HG03045 (cell line): ENCODE measurements around the gene OPCML.

Source experiments
- ATAC-seq: cut with Tn5 transposase; IDR thresholded peaks from one replicate; pipeline ENCODE4 v1.9.1; 2021; ENCODE audit warnings: mild to moderate bottlenecking, moderate library complexity; ENCODE audit not compliant: unreplicated experiment

OPCML gene

DNA sequence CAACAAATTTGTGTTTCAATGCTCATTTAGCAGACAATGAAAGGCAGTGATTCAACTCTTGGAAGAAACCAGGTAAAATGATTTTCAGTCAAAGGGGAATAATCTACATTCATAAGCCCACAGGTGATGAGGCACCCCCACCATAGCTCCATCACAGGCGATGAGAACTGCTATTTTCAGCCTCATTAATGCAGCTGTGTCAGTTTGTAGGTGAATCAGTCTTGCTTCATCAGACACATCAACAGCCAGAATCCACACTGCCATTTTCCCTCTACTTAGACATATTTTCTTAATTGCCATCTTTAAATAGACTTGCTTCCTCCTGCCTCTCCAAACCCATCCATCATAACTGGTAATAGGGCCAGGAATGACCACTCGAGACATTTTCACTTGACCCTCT is 701.0 kb downstream of the OPCML start:
- no peak for ATAC-seq

DNA sequence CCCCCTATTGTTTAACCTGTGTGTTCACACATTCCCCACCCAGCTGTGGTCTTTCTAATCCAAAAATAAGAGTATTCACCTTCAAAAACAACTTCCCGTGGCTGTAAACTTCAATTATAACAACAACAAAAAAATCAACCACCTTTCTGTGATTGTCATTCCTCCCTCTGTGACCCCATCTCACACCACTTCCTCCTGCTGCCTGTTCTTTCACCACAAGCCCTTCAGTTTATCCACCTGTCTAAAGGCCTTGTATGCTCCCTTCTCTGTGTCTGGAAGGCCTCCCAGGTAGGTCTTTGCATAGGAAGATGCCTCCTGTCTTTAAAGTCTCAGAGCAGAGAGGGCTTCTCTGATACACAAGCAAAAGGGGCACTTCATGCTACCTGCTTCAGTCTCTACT is 707.7 kb downstream of the OPCML start:
- ATAC-seq: no peak

DNA sequence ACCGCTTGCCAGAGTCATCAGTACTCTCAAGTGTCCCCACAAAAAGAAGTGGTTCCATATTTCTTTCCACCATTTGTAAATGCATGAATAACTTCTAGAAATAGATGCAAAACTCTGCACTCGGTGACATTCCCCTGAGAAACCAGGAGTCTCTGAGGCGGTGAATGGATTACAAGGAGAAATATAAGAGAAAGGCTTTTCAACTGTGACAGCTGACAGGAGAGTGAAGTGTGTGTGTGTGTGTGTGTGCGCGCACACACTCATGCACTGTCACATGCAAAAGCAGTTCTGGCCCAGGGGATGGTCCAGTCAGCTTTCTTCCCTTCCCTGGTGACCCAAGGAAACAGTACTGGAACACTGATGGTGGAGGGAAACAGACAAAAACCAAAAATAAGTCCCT is 710.0 kb downstream of the OPCML start:
- ATAC-seq: no peak

DNA sequence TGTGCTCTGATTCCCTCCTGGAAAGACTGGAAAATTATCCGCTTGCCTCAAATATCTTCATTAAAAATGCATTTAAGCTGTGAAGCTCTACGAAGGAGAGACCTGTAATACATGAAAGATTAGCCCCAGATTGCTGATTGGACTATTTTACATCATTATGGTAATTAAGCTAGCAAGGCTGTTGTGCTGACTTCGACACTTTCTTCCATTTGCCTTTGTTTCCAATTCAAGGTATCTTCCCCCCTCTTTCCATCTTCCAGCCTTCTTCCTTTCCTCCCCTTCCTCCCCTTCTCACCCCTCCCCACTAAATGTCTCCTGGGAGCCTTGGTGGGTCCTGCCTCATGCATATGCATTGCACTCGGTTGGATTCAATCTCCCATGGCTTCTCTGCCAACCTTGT is 710.8 kb downstream of the OPCML start:
- ATAC-seq: no peak

DNA sequence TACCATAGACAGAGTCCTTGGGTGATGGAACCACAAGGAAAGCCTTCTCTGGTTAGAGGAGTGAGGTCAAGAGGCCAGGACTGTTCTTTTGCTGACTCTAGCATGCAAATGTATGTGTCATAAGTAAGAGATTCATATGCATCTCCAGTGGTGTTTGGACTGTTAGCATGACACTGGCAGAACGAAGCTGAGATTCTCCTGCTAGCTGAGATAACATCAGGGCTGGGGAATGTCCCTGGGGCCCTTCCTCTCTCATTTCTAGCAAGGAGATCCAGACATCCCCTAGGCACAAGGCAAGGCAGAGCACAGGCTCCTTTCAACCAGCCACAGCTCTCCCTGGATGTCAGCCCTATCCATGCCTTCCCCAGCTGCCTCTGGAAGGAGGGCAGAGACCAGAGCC is 711.3 kb downstream of the OPCML start:
- no peak for ATAC-seq

DNA sequence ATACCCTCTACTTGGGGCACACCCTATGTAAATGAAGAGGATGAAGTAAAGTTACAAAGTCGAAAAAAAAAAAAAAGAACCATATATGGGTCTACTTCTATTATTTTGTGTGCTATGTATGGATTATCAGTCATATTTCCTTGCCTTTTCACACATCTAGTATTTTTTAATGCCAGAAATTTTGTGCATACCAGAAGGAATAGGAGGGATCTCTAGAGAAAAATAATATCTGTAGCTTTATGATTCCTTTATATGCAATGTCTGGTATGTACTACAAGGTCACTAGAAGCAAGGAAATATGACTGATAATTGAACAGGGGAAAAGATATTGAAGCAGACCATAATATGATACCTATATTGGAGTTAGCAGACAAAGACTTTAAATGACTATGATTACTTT is 713.4 kb downstream of the OPCML start:
- ATAC-seq: no peak

DNA sequence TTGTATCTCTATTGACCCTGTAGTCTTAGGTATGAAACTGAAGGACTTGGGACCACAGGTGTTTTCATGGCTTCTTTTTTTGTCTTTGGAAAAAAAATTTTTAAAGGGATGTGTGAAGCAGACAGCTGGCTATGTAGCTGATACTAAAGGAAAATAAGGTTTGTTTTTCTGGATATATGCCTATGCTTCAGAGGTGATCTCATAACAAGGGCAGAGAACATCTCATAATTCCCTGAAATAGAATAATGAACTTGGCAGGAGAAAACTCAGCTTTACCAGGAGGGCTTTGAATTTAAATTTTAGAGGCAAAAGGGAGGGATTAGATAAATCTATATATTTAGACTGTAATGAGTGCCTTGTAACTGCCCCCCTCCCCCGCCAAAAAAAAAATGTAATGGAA is 714.9 kb downstream of the OPCML start:
- ATAC-seq: no peak

DNA sequence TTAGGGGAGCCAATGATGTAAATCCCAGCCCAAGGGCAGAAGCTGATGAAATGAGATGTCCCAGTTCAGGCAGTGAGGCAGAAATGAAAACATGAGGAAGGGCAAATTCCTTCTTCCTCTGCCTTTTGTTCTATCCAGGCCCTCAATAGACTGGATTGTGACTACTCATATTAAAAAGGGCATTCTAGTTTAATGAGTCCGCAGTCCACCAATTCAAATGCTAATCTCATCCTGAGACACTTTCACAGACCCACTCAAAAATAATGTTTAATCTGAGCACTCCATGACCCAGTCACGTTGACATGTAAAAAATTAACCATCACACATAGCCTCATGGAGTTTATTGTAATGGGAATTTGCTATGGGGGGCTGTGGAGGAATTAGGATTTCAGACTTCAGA is 717.9 kb downstream of the OPCML start:
- ATAC-seq: no peak

DNA sequence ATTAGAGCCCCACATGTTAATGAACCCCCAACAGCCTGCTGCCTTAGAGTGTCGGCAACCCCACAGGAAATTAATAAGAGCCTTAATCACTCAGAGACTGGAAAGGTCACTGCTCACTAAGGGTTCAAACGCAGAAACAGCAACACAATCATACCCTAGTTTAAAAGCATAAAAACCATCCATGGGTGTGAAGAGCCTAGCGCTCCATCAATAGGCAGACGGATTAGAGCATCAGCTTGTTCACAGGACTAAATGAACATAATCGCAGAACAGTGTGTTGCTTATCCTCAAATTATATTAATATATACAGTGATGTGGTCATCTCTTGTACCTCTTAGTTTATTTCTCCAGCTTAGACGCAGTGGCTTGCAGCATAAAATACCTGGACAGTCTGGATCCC is 720.7 kb downstream of the OPCML start:
- no peak for ATAC-seq

DNA sequence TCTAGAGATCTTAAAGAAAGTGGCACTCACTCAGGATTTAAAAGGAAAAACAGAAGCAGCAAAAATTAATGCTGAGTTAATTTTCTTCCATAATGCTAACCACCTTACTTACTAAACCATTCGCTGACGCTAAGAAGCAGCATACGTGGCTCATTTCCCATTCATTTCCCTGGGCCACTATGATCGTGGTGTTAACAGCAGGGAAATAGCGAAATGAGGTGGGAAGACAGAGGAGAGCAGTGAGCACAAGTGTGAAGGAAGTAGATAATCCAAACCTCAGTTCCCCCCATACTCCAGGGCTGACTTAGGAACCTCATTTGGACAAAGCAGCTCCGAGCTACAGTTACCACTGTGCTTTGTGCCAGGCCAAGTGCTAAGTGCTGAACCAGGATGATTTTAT is 723.2 kb downstream of the OPCML start:
- no peak for ATAC-seq

DNA sequence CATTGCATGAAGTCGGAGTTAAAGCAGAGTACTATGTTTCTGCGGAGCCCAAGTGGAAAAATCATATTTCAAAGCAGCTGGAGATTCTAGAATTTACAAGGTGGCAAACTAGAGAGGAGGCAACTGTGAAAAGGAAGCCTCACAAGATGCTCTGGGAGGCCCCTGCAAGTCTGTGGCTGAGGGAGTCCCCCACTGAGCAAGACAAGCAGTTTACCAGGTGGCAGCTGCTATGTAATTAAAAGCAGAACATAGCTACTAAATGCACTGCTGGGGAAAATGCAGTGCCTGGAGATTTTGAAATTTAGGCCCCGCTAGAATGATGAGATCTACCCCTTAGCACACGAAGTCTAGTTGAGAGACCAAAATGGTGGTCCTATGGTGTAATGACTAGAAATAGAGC is 728.0 kb downstream of the OPCML start:
- no peak for ATAC-seq

DNA sequence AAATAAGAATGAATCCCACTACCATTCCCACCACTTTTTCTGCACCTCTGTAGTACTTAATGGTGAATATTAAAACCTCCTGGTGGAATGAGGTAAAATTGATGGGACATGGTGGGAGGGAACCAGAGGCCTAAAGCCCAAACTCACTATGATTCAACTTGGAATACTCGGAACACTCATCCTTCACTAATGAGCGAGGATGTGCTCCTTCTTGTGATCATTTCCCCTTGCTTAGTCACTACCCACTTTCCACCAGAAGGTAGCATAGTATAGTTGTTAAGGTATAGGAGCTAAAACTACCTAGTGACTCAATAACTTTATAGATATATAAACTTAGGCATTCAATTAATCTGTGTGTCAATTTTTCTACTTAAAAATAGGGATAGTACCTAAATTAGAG is 728.9 kb downstream of the OPCML start:
- ATAC-seq: no peak

DNA sequence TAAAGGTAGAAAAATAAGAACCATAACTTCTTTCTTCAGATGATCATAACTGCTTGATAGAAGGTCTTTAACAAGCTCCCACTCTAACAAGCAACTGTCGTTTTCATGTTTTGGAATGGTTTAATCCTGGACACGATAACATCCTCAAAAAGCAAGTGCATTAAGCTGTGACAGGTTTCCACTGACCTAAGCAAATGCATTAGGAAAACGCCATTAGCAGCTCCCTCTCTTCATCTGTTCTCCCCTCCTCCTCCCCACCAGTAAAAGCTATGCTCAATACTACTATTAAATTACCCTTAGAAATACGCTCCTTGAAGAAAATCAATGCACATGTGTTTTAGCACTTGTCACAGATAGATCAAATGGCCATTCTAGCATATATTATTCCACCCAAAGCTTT is 729.4 kb downstream of the OPCML start:
- no peak for ATAC-seq

DNA sequence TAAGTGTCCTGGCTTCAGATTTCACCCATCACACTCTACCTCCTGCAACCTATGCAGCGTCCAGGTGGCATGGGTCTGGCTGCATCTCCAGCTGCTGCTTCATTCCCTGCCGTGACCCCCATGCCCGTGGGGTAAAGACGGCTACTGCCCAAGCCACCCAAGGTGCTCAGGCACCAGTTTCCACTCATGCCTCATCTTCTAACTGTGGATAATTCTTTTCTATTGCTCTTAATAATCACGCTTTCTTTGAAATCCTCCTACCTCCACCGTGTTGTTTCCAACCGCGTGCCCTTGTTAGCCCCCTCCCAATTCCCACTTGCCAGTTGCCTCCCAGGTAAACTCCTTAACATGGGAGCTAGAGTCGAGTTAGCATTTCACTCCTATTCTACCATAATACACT is 738.5 kb downstream of the OPCML start:
- no peak for ATAC-seq

DNA sequence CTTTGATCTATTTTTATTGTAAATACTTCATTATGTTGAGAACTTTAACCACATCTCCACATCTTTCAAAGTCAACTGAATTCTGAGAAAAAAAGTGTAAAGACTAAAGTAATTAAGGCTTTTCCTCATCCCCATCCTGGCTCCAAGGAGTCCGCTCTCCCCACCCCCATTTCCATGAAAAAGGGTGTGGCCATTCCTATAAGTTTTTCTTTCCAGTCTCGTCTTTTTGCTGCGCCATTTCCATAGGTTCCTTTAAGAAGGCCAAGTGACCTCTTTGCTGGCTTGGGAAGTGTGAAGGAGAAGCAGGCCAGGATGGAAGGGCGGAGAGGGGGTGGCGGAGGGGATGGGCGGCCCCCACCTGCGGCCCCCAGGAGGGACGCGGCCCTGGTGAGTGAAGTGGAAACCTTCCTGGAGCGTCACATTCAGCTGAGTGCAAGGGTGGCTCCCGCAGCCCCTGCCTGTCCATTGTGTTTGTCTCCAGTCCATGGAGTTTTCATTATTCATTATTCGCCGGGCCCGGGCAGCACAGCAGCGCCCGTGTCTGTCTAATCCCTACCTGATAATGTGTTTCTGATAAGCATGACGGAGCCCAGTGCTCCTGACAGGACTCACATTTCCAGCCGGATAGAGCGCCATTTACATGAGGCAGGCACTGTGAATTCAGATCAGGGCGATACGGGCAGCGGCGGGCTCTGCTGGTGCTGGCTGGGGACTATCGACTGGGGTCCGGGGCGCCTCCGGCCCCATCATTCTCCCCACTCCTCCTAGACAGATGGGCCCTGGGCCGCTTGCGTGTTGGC is 739.8 kb downstream of the OPCML start:
- ATAC-seq: no peak

DNA sequence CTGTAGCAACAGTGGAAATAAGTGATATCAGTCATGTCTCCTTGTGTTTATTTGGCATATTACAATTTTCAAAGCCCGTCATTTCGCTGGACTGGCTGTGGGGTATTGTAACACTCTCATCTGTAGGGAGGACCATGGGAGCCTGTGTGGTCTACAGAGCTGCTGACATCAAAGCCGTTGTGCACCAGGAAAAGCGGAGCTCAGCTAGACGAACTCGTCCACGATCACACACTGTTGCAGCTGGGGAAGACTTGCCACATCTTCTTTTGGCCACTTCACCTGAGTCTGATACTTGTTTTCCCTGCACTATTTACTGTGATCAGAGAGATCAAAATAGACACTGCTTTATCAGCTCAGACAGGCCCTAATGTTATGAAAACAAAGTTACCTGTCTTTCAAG is 741.3 kb downstream of the OPCML start:
- ATAC-seq: no peak

DNA sequence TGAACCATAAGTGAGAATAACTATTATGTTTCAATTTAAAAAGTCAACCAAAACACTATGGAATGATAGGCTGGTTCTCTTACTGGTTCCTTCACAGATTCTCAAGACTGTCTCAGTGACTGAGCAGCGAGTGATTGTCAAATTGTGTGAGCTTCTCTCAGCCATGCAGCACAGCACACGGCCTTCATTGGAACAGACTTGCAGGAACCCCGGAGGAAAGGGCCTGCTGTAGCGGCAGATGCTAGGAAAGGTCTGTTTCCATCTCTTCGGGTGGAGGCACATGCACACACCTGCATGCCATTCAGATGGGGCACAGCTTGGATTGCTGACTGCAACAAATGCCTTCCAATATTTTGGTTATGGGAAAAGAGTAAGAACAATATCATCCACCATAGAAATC is 741.8 kb downstream of the OPCML start:
- no peak for ATAC-seq

DNA sequence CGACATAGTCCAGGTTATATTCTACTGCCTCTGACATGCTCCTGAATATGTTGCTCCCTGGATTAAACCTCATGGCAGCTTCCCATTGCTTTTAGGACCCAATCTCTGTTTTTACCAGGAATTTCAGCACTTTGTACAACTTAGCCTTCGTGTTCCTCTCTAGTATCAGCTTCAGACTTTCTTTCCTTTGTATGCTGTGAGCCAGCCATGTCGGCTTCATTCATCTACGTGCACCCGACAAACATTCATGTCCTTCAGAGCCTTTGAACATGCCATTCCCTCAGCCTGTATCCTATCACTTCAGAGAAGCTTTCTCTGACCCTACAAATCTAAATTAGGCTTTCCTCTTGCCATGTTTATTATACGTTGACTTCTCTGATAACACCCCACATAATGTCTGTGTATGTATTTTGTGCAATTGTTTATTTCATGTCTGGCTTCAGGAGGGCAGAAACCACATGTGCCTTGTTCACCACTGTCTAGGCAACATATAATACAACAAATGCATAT is 743.4 kb downstream of the OPCML start:
- no peak for ATAC-seq

DNA sequence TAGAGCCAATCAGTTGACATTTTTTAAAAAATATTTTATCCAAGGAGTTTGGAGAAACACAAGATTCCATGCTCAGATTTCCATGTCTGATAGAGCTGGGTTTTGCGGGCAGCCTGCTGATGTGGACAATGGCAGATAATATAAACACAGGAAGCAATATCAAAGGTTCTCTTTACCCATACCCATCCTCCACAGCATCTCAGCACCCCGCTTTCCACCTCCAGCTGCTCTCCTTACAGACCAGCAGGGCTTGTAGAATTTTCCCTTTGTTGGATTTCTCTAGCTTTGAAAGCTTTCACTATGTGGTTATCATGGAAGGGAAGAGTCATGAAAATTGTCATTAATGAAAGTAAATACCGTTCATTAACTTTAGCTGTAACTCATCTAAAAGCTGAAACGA is 746.4 kb downstream of the OPCML start:
- ATAC-seq: no peak

DNA sequence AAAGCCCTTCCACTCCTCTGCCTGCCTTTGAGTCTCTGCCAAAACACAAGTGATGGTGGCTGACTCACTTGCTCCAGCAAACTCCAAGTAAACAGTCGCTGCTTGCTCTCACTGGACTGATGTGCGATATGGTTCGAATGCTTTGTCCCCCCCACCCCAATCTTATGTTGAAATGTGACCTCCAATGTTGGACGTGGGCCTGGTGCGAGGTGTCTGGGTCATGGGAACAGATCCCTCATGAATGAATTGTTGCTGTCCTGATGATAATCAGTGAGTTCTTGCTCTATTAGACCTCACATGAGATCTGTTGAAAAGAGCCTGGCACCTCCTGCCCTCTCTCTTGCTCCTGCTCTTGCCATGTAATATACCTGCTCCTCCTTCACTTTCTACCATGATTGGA is 747.9 kb downstream of the OPCML start:
- no peak for ATAC-seq

DNA sequence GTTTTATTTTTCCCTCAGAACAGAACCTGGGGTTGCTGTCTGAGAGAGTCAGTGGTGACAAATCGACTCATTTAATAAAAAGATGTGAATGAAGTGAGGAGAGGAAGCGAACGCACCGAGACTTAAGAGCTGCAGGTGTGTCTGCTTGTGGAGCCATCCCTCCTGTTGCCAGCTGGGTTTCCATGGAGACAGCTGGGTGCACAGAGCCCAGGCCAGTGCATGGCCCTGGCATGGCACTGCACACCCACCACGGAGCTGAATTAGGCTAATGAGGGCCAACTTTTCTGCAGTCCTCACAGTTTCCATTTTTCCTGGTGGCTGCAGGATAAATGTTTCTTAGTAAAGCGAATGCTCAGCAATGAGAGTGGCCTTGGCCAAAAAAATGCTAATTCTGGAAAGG is 750.2 kb downstream of the OPCML start:
- no peak for ATAC-seq

DNA sequence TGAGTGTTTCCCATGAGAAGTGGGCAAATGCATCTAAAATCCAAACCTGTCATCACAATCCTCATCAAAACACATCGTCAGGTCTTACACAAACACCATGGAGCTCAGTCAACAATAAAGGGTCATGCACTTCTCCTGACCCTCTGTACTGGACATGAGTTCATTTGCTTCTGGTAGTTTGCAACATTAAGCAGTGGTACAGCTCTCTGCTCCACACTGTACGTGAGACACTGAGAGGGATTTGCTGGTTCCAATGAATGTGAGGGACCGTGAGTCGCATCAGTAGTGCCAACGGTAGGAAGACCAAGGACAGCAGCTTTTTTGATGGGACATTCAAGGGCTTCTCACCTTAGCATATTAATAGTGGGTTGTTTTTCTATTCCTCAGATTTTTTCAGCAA is 752.3 kb downstream of the OPCML start:
- ATAC-seq: no peak

DNA sequence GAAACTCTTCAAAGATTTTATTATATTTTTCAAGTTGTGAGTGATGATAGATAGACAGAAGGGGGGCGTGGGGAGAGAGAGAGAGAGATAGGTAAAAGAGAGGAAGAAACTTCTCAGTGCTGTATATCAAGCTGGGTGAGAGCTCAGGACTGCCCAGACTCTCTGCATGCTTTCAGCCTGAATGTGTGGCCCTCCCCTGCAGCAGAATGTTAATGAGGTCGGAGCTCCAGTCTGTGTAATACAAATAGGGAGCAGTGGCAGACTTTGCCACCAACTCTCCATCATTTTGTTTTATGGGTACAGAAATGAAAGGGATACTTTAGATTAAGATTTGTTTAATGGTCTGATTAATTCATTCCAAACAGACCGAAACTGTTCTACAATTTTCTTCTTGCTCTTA is 752.8 kb downstream of the OPCML start:
- ATAC-seq: no peak
